Nephron (organoid): ENCODE results near the gene FBLN5.
A peak's percentile ranks its signal among the peaks of the same experiment; 100 is the strongest.

ENCODE experiments used
- H3K27ac Mint-ChIP-seq, 3 experiments: 2 replicates each; pipeline ENCODE4 v1.8.0; 2020; ENCODE audit warnings: mixed read lengths in 3 of 3, mild to moderate bottlenecking in 2 of 3, moderate library complexity in 1 of 3
- H3K27me3 Mint-ChIP-seq: 2 replicates; pipeline ENCODE4 v1.8.0; 2021; ENCODE audit warnings: low read depth, mild to moderate bottlenecking, moderate library complexity, mixed read lengths
- H3K36me3 Mint-ChIP-seq: 2 replicates; pipeline ENCODE4 v1.8.0; 2020; ENCODE audit warnings: low read depth, mixed read lengths
- H3K4me1 Mint-ChIP-seq: 2 replicates; pipeline ENCODE4 v1.8.0; 2020; ENCODE audit warnings: mixed read lengths
- H3K4me3 Mint-ChIP-seq, 3 experiments: 2 replicates each; pipeline ENCODE4 v1.8.0; 2020; ENCODE audit warnings: mild to moderate bottlenecking in 3 of 3, mixed read lengths in 3 of 3, moderate library complexity in 2 of 3
- H3K9me3 Mint-ChIP-seq: 2 replicates; pipeline ENCODE4 v1.8.0; 2020; ENCODE audit warnings: mixed read lengths
- CTCF ChIP-seq, 3 experiments: fragments of 200-600 bp; sonication (generic); IDR thresholded peaks; one replicate each; pipeline ENCODE4 v1.5.0; 2021; ENCODE audit warnings: antibody characterized with exemption in 3 of 3; ENCODE audit not compliant: unreplicated experiment in 3 of 3

FBLN5 gene

DNA sequence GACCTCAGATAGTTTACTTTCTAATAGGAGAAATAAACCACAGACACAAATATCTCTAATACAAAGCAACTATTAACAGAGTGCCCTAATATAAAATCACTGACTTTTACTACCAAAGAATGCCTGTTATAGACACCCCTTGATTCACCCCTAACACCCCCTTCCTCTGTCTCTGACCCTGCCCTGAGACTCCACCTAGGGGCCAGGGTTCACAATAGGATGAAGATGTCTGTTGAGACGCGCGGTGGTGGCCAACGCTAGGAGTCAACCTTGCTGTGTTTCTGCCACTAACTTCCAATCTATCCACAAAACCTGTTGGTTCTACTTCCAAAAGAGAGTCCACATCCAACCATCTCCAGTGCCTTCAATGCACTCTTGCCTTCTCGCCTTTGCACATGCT is 69.2 kb downstream of the FBLN5 start:
- Mint-ChIP-seq H3K4me3 (no peak overlapping the region), H3K36me3 (peaks cover 23% of the 10 kb centered on the region), H3K27me3 (no peaks in the 10 kb centered on the region), H3K9me3 (no peaks in the 10 kb centered on the region), H3K27ac (no peak overlapping the region), H3K4me1 (peaks cover 5% of the 10 kb centered on the region)
- no peak for TF ChIP-seq CTCF (IDR thresholded peaks at IDR 0.05; ENCODE audit: unreplicated experiment in 3 of 3)

- no peak for TF ChIP-seq CTCF (IDR thresholded peaks at IDR 0.05; ENCODE audit: unreplicated experiment in 3 of 3)
- Mint-ChIP-seq H3K9me3 (no peaks in the 10 kb centered on the region), H3K4me3 (no peak overlapping the region), H3K4me1 (peaks cover 4% of the 10 kb centered on the region), H3K27me3 (no peaks in the 10 kb centered on the region), H3K27ac (no peak overlapping the region), H3K36me3 (peaks cover 23% of the 10 kb centered on the region)
Observed at GRCh38 chr14:91877376-91877915, 70.0 kb downstream of the FBLN5 start.

DNA sequence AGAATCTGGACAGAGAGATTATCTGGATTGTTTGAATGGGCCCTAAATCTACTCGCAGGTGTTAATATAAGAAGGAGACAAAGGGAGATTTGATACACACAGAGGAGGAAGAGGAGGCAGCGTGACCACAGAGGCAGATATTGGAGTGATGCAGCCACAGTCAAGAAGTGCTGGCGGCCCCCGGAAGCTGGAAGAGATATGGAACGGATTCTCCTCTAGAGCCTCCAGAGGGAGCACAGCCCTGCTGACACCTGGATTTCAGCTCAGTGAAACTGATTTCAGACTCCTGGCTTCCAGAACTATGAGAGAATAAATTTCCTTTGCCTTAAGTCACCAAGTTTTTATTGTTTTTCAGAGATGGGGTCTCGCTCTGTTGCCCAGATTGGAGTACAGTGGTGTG is 71.0 kb downstream of the FBLN5 start:
- no peaks in the 10 kb centered on the region for H3K9me3 Mint-ChIP-seq
- TF ChIP-seq CTCF (IDR thresholded peaks at IDR 0.05; ENCODE audit: unreplicated experiment in 3 of 3): no peak
- H3K4me1 Mint-ChIP-seq: peaks cover 4% of the 10 kb centered on the region

DNA sequence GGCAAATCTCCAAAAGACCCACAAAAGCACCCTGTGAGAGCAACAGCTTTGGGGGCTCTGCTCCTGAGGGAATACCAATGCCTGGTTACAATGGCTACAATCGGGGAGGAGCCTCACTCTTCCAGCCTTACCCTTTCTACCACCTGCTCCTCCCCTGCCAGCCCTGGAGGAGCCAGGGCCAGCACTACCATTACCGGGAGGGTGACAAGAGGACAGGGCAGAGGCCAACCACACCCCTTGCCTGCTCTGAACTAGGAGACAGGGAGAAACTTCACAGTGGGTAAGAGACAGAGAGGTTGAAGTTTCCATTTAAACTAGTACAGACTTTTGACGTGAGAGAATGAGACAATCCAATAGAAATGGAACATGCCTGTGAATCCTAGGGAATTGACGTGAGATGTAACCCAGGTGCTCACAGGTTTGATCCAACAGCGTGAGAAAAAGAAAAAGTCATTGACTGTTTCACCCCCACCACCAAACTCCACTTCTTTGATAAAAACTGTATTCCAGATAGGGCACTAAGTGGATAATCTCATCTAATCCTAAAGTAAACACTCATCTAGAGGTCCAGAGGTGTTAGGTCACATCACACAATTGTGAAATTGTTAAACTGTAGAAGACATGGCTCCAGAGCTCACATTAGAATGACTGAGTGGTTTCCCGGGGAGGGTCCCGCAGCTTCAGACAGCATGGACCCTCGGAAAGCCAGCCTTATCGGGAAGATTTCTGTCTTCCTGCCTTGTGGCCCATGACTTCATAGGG is 71.8 kb downstream of the FBLN5 start:
- peaks cover 4% of the 10 kb centered on the region for H3K4me1 Mint-ChIP-seq
- TF ChIP-seq CTCF (IDR thresholded peaks at IDR 0.05; ENCODE audit: unreplicated experiment in 3 of 3): no peak
- no peaks in the 10 kb centered on the region for H3K27me3 Mint-ChIP-seq
- H3K4me3 Mint-ChIP-seq: no peak overlapping the region
- peaks cover 17% of the 10 kb centered on the region for H3K36me3 Mint-ChIP-seq
- no peaks in the 10 kb centered on the region for H3K9me3 Mint-ChIP-seq
- H3K27ac Mint-ChIP-seq: no peak overlapping the region

More for the DNA sequence above, 71.0 kb downstream of the FBLN5 start:
- Mint-ChIP-seq H3K4me3 (no peak overlapping the region), H3K27ac (no peak overlapping the region), H3K27me3 (no peaks in the 10 kb centered on the region), H3K36me3 (peaks cover 23% of the 10 kb centered on the region)

- Mint-ChIP-seq H3K27me3 (no peaks in the 10 kb centered on the region), H3K27ac (peak overlapping the region in 1 of 3 experiments; percentile 15), H3K4me1 (peaks cover 4% of the 10 kb centered on the region), H3K36me3 (peaks cover 20% of the 10 kb centered on the region), H3K9me3 (no peaks in the 10 kb centered on the region), H3K4me3 (no peak overlapping the region)
- no peak for TF ChIP-seq CTCF (IDR thresholded peaks at IDR 0.05; ENCODE audit: unreplicated experiment in 3 of 3)
Observed at GRCh38 chr14:91873471-91874415, 73.8 kb downstream of the FBLN5 start.
